Smooth muscle cell of trachea (primary cell): ENCODE data around the gene VPS18. TPM values are rescaled to one million over a fixed set of nuclear protein-coding genes. Genes with fewer than 3 reads are reported as not detected.

Experiments used
- total RNA-seq: library from RNA; depleted of rRNA; stranded (reverse); fragments of >200 nt; gene quantifications from 2 replicates; pipeline ENCODE4 v1.2.1, GENCODE V29; 2014

VPS18 gene, protein sequence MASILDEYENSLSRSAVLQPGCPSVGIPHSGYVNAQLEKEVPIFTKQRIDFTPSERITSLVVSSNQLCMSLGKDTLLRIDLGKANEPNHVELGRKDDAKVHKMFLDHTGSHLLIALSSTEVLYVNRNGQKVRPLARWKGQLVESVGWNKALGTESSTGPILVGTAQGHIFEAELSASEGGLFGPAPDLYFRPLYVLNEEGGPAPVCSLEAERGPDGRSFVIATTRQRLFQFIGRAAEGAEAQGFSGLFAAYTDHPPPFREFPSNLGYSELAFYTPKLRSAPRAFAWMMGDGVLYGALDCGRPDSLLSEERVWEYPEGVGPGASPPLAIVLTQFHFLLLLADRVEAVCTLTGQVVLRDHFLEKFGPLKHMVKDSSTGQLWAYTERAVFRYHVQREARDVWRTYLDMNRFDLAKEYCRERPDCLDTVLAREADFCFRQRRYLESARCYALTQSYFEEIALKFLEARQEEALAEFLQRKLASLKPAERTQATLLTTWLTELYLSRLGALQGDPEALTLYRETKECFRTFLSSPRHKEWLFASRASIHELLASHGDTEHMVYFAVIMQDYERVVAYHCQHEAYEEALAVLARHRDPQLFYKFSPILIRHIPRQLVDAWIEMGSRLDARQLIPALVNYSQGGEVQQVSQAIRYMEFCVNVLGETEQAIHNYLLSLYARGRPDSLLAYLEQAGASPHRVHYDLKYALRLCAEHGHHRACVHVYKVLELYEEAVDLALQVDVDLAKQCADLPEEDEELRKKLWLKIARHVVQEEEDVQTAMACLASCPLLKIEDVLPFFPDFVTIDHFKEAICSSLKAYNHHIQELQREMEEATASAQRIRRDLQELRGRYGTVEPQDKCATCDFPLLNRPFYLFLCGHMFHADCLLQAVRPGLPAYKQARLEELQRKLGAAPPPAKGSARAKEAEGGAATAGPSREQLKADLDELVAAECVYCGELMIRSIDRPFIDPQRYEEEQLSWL
- 45.1 and 86.2 TPM in 2 replicates for total RNA-seq

DNA sequence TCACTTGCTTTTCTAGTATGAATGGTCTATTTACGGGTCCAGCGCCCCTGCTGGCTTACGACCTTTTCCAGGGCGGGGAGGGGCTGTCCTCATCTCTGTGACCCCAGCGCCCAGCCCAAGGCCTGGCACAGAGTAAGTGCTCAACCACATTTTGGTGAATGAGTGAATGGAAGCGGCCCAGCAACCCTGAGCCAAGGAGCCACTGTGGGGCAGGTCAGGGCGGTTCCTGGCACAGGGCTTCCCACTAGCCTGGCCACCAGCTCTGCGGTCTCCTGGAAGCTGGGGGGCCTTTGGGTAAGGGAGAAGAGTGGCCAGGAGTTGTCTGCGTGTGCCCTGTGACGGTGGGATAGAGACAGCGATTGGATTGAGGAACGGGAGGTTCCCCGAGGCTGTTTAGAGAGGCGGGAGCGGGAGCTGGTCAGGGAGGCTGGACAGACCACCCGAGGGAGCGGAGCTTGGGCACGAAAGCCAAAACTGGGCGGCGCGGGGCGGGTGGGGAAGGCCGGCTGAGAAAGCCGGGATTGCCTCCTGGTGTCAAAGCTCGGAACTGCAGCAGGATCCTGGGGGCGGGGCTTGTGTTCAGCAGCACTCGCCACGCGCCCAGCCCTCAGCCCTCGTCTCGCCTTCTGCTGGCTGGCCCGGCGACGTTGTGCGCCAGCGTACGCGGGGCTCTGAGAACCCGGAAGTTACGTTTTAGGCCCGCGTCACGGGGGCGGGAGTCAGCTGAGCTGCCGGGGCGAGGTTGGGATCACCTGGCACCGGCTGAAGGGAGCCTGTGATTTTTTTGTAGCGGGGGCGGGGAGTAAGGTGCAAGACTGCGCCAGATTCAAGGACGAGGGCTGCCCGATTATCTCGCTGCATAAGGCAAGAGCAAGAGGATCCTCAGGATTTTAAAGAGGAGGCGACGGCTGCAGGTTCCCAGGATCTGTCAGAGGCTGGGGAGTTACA lies at the start of gene VPS18:
Gene VPS18 (plus strand): TSS at position 718 of the 948 bp plus-strand sequence. CDS start 319 bp downstream, outside the sequence.

DNA sequence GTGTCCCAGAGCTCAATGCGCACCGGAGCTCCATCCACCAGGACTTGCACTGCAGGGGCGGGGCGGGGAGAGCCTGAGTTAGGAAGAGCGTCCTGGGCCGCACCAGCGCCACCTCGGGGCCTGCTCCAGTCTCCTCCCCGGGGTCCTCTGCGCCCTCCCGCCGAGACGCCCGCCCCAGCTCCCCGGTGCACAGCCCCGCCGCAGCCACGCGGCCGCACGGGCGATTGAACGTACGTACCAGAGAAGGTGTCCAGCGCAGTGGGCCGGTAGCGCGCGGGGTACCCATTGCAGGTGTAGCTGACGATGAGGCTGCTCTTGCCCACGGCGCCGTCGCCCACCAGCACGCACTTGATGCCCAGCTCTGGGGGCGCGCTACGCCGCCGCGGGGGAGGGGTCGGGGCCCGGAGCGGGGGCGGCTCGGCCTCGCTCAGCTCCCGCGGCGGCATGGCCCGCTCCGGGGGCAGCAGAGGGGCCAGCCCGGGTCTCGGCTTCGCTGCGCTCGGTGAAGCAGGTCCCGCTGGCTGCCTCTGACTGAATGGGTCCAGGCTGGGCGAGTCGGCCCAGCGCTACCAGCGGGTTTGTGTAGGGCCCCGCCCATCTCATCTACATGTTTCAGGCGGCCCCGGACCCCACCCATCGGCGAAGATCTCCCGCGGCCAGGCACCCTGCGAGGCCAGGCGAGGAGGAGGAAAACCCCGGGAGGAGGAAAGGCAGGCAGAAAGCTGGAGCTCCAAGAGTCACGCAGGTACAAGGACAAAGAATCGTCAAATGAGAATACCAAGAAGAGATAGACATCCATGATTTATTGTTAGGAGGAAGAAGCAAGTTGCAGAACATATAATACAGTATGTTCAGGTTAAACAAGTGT lies 20.3 kb upstream of the VPS18 start, which contains the start of gene RHOV:
Gene RHOV (minus strand): TSS at position 541 of the 868 bp plus-strand sequence. CDS start 95 bp downstream, at position 446.

DNA sequence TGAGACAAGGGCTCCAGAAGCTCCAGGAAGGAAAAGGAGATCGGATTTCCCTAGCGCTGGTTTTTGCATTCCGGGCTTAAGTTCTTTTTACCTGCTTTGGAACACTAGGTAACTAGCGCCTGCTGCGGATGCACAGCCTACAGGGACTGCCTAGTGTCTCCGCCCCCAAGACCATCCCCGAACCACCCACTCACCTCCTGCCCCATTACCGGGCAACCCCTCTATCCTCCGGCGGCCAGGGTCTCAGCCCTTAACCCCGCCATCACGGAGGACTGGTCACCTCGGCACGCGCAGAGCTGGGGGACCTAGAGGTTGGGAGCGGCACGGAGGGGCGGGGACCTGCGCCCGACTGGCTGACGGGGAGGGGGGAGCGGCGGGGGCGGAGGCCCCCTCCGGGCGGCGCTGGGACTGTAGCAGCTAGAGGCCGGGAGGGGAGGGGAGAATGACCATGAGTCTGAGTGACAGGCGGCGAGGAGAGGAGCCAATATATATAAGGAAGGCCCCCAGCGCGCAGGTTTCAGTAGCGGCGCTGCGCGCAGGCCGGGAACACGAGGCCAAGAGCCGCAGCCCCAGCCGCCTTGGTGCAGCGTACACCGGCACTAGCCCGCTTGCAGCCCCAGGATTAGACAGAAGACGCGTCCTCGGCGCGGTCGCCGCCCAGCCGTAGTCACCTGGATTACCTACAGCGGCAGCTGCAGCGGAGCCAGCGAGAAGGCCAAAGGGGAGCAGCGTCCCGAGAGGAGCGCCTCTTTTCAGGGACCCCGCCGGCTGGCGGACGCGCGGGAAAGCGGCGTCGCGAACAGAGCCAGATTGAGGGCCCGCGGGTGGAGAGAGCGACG lies 34.8 kb downstream of the VPS18 start, which contains the start of gene DLL4:
Gene DLL4 (plus strand): TSS at position 520 of the 839 bp plus-strand sequence. CDS start 329 bp downstream, outside the sequence.

DNA sequence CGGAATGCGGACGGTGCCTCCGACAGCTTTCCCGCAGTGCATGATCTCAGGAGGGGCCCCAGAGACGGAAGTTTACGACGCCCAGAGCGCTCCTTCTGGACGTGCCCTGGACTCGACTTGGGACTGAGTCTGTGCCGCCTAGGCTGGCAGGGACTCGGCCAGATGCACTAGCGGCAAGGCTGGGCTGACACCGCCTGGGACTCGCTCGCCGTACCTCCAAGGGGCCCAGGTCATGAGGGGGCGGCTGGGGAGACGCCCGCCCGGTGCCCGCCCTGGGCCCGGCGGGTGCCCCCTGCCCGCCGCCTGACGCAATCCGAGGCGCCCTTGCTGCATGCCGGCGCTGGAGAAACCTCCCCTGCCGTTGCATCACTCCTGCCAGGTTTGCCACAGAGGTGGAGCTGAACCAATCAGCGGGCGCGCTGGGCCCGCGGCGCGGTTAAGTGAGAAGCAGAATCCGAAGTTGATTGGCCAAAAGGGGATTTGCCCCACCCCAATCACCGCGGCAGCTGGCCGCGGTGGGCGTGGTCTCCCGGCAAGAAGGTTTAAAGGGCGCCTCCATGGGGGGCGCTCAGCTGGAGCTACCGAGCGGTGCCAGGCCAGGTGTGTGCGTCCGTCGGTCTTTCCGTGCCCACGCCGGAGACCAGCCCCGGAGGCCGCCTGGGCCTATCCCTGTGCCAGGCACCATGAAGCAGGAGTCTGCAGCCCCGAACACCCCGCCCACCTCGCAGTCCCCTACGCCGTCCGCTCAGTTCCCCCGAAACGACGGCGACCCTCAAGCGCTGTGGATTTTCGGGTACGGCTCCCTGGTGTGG lies 58.9 kb downstream of the VPS18 start, which contains the start of gene CHAC1:
Gene CHAC1 (plus strand): TSS at position 571 of the 812 bp plus-strand sequence. CDS start 113 bp downstream, at position 684.

Other genes starting within 250 kb of the VPS18 start
- 1.3 and 4.1 TPM in 2 replicates for gene RAD51, start 199.3 kb upstream of the VPS18 start, total RNA-seq
- gene RMDN3, start 139.2 kb upstream of the VPS18 start, total RNA-seq, result 16.0 and 17.5 TPM in 2 replicates
- gene GCHFR, start 130.4 kb upstream of the VPS18 start, total RNA-seq, result 2.0 and 2.2 TPM in 2 replicates
- gene C15orf62, start 124.5 kb upstream of the VPS18 start, total RNA-seq, result 0.15 TPM in 1 of 2 replicates, not detected in the other
- 19.0 and 25.3 TPM in 2 replicates for gene ZFYVE19, start 87.4 kb upstream of the VPS18 start, total RNA-seq
- 19.5 and 27.1 TPM in 2 replicates for gene DNAJC17, start 87.0 kb upstream of the VPS18 start, total RNA-seq
- gene PPP1R14D, start 65.7 kb upstream of the VPS18 start, total RNA-seq, result not detected in 2 replicates
- gene SPINT1, start 50.4 kb upstream of the VPS18 start, total RNA-seq, result 0.15 and 0.17 TPM in 2 replicates
- not detected in 2 replicates for gene RHOV, start 20.2 kb upstream of the VPS18 start, total RNA-seq
- gene DLL4, start 34.9 kb downstream of the VPS18 start, total RNA-seq, result 0.17 and 0.73 TPM in 2 replicates
- gene CHAC1, start 59.0 kb downstream of the VPS18 start, total RNA-seq, result 9.3 and 16.9 TPM in 2 replicates
- 27.1 and 30.1 TPM in 2 replicates for gene INO80, start 221.8 kb downstream of the VPS18 start, total RNA-seq